Endothelial cell (in vitro differentiated cells): Measurements from ENCODE around the gene EDEM1. TPM values are rescaled to one million over a fixed set of nuclear protein-coding genes. Genes with fewer than 3 reads are reported as not detected.

Experiments
- DNase-seq: peaks from one replicate; pipeline ENCODE4 v3.0.0; 2021; ENCODE audit warnings: low spot score
- H3K27ac Mint-ChIP-seq: one replicate; pipeline ENCODE4 v1.8.0; 2021; ENCODE audit warnings: mixed read lengths, inconsistent platforms; ENCODE audit not compliant: unreplicated experiment
- H3K27me3 Mint-ChIP-seq: one replicate; pipeline ENCODE4 v1.8.0; 2021; ENCODE audit warnings: mild to moderate bottlenecking, moderate library complexity, mixed read lengths, inconsistent platforms; ENCODE audit not compliant: unreplicated experiment
- H3K36me3 Mint-ChIP-seq: one replicate; pipeline ENCODE4 v1.8.0; 2021; ENCODE audit warnings: mild to moderate bottlenecking, low read depth, mixed read lengths, inconsistent platforms; ENCODE audit not compliant: unreplicated experiment
- H3K4me1 Mint-ChIP-seq: one replicate; pipeline ENCODE4 v1.8.0; 2021; ENCODE audit warnings: mild to moderate bottlenecking, mixed read lengths, inconsistent platforms; ENCODE audit not compliant: unreplicated experiment
- H3K4me3 Mint-ChIP-seq: one replicate; pipeline ENCODE4 v1.8.0; 2021; ENCODE audit warnings: mild to moderate bottlenecking, mixed read lengths, inconsistent platforms; ENCODE audit not compliant: unreplicated experiment
- H3K9me3 Mint-ChIP-seq: one replicate; pipeline ENCODE4 v1.8.0; 2021; ENCODE audit warnings: mixed read lengths, inconsistent platforms; ENCODE audit not compliant: unreplicated experiment
- CTCF ChIP-seq: fragments of 200-600 bp; sonication (generic); IDR thresholded peaks from one replicate; pipeline ENCODE4 v1.5.0; 2021; ENCODE audit warnings: antibody characterized with exemption; ENCODE audit not compliant: unreplicated experiment
- total RNA-seq: library from RNA; stranded (reverse); fragmentation: NEBNext Ultra II Directional; extraction: Animal tissue kit (Norgen Biotek cat#: 25700); gene quantifications from one replicate; pipeline ENCODE4 v1.2.1, GENCODE V29; 2021; ENCODE audit not compliant: unreplicated experiment

EDEM1 gene
- total RNA-seq, 1 donor from 2014 or later: 18.2 TPM

- TF ChIP-seq CTCF: no peak
- Mint-ChIP-seq H3K9me3 (no peaks in the 10 kb centered on the region), H3K27ac (no peak overlapping the region), H3K36me3 (peaks cover 20% of the 10 kb centered on the region), H3K4me1 (peaks cover 17% of the 10 kb centered on the region), H3K27me3 (peaks cover 1% of the 10 kb centered on the region), H3K4me3 (no peak overlapping the region)
- DNase-seq: no peak
Observed at GRCh38 chr3:5198313-5198677, 10.8 kb downstream of the EDEM1 start.

GRCh38 chr3:5198986-5199731 lies 11.7 kb downstream of the EDEM1 start:
- DNase-seq: no peak
- Mint-ChIP-seq H3K27ac (no peak overlapping the region), H3K36me3 (peaks cover 20% of the 10 kb centered on the region), H3K4me3 (no peak overlapping the region), H3K27me3 (peaks cover 1% of the 10 kb centered on the region), H3K4me1 (peaks cover 13% of the 10 kb centered on the region), H3K9me3 (no peaks in the 10 kb centered on the region)
- no peak for TF ChIP-seq CTCF

GRCh38 chr3:5201536-5201935 lies 14.0 kb downstream of the EDEM1 start:
- peaks cover 1% of the 10 kb centered on the region for H3K27me3 Mint-ChIP-seq
- no peak overlapping the region for H3K27ac Mint-ChIP-seq
- H3K9me3 Mint-ChIP-seq: no peaks in the 10 kb centered on the region
- DNase-seq: no peak
- H3K4me1 Mint-ChIP-seq: peaks cover 2% of the 10 kb centered on the region
- no peak for TF ChIP-seq CTCF
- H3K4me3 Mint-ChIP-seq: no peak overlapping the region
- H3K36me3 Mint-ChIP-seq: peaks cover 29% of the 10 kb centered on the region

- peaks cover under 1% of the 10 kb centered on the region for H3K27me3 Mint-ChIP-seq
- no peak overlapping the region for H3K4me3 Mint-ChIP-seq
- no peak for DNase-seq
- peaks cover 29% of the 10 kb centered on the region for H3K36me3 Mint-ChIP-seq
- peaks cover 2% of the 10 kb centered on the region for H3K4me1 Mint-ChIP-seq
- no peak for TF ChIP-seq CTCF
- H3K9me3 Mint-ChIP-seq: no peaks in the 10 kb centered on the region
- H3K27ac Mint-ChIP-seq: no peak overlapping the region
Observed at GRCh38 chr3:5202222-5202621, 14.7 kb downstream of the EDEM1 start.

GRCh38 chr3:5205165-5205941 lies 17.8 kb downstream of the EDEM1 start:
- no peaks in the 10 kb centered on the region for H3K4me1 Mint-ChIP-seq
- H3K27ac Mint-ChIP-seq: no peak overlapping the region
- no peak for DNase-seq
- no peak for TF ChIP-seq CTCF
- H3K27me3 Mint-ChIP-seq: no peaks in the 10 kb centered on the region
- no peak overlapping the region for H3K4me3 Mint-ChIP-seq
- H3K9me3 Mint-ChIP-seq: no peaks in the 10 kb centered on the region
- H3K36me3 Mint-ChIP-seq: peaks cover 46% of the 10 kb centered on the region
